Caco-2 (cell line): ENCODE results near the gene YPEL4. TPM values are rescaled to one million over a fixed set of nuclear protein-coding genes. Genes with fewer than 3 reads are reported as not detected.

Experiments
- BruUV-seq: library from RNA; stranded (reverse); fragments of 400-500 nt; replicated peaks from 2 replicates; lab custom pipeline; 2021; lab: Mats Ljungman, UMichigan
- CTCF ChIA-PET: fragments of 300-600 bp; sonication (Branson Sonifier 250); formaldehyde crosslinking; loops from one replicate; lab custom pipeline; 2022; ENCODE audit warnings: antibody characterized with exemption; lab: Charles Lee
- POLR2A ChIA-PET: fragments of 300-600 bp; sonication (Branson Sonifier 250); formaldehyde crosslinking; loops from one replicate; lab custom pipeline; 2022; ENCODE audit warnings: antibody characterized with exemption; lab: Charles Lee
- DNase-seq, 2 experiments: peaks; one replicate each; pipeline versions ENCODE4 v3.0.0 to v3.0.0-alpha.2; 2020 to 2022
- H3K27me3 ChIP-seq: replicated peaks from 2 replicates; pipeline ENCODE4 v1.6.0; 2011; ENCODE audit warnings: low read length; ENCODE audit not compliant: control insufficient read depth, insufficient read depth
- H3K36me3 ChIP-seq: 2 replicates; pipeline ENCODE4 v1.5.1; 2011; ENCODE audit warnings: low read length; ENCODE audit not compliant: control insufficient read depth, insufficient read depth
- H3K4me1 ChIP-seq: fragments of 250-450 bp; sonication (Bioruptor Pico); 2 replicates; pipeline ENCODE4 v1.5.1; 2020; ENCODE audit warnings: mild to moderate bottlenecking
- H3K4me3 ChIP-seq: 2 replicates; pipeline ENCODE4 v1.5.1; 2011; ENCODE audit warnings: low read depth, mild to moderate bottlenecking, control low read depth, low read length
- H3K9me3 ChIP-seq: fragments of 250-450 bp; sonication (Bioruptor Pico); 2 replicates; pipeline ENCODE4 v1.5.1; 2020; ENCODE audit warnings: mild to moderate bottlenecking, moderate library complexity
- H3K27ac Mint-ChIP-seq: one replicate; pipeline ENCODE4 v1.8.0; 2022; ENCODE audit warnings: mixed read lengths; ENCODE audit not compliant: unreplicated experiment
- H3K27me3 Mint-ChIP-seq: one replicate; pipeline ENCODE4 v1.8.0; 2022; ENCODE audit warnings: mixed read lengths; ENCODE audit not compliant: insufficient read depth, unreplicated experiment
- H3K36me3 Mint-ChIP-seq: one replicate; pipeline ENCODE4 v1.8.0; 2022; ENCODE audit warnings: mild to moderate bottlenecking, mixed read lengths; ENCODE audit not compliant: insufficient read depth, unreplicated experiment
- H3K4me1 Mint-ChIP-seq: one replicate; pipeline ENCODE4 v1.8.0; 2022; ENCODE audit warnings: low read depth, mixed read lengths; ENCODE audit not compliant: unreplicated experiment
- H3K4me3 Mint-ChIP-seq: one replicate; pipeline ENCODE4 v1.8.0; 2022; ENCODE audit warnings: mild to moderate bottlenecking, moderate library complexity, mixed read lengths; ENCODE audit not compliant: unreplicated experiment
- H3K9me3 Mint-ChIP-seq: one replicate; pipeline ENCODE4 v1.8.0; 2022; ENCODE audit warnings: mixed read lengths; ENCODE audit not compliant: unreplicated experiment
- intact Hi-C: fragments of 100-400 bp; cut with micrococcal nuclease; formaldehyde crosslinking; loops from one replicate; pipeline ENCODE4 v1.10.0; 2022; ENCODE audit not compliant: unreplicated experiment
- total RNA-seq: library from RNA; stranded (reverse); gene quantifications from 2 replicates; pipeline ENCODE4 v1.2.3, GENCODE V29; 2022
- TF ChIP-seq, protein P1 (sequence below), 2 experiments: fragments of 200-600 bp in 1 of 2; IDR thresholded peaks; 1 replicate in 1 of 2; 2 replicates in 1 of 2; pipeline versions ENCODE4 v1.5.1 to v1.8.0; 2011 to 2022; ENCODE audit warnings: antibody characterized with exemption in 1 of 2, control low read depth in 1 of 2, inconsistent platforms in 1 of 2, low read depth in 1 of 2, low read length in 1 of 2, mild to moderate bottlenecking in 1 of 2, moderate library complexity in 1 of 2; ENCODE audit not compliant: insufficient read depth in 1 of 2, severe bottlenecking in 1 of 2, unreplicated experiment in 1 of 2

Gene YPEL4
- total RNA-seq, 1 experiment from 2014 or later: not detected

DNA sequence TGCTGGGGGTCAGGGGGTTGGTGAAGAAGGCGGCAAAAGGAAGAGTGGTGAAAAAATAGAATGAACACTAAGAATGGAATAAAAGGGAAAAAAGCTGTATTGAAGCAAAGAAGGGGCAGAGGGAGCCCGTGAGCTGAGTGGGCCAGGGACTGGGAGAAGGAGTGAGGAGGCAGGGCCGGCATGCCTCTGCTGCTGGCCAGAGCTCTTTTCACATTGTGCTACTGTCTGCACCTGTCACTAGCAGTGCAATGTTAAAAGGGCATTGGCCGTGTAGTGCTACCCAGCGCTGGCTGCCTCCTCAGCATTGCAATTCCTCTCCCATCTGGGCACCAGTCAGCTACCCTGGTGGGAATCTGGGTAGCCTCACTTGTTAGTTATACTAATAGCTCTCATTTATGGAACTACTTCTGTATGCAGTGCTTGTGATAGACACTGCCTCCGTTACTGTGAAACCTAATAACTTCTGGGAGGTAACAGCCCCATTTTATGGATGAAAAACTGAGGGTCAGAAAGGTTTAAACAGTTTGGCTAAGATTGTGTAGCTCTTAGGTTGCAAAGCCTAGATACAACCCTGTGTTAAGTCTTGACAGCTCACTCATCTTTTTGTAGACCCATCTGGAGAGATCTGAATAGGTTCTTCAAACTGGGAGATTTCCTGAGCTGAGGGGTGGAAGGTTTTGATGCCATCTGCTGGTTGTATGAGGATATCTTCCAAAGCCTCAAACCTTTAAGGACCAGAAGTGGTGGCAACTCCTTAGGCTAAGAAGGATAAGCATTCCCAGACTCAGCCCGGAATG is 8.5 kb downstream of the YPEL4 start:
- Histone ChIP-seq H3K36me3 (no peaks in the 10 kb centered on the region), H3K9me3 (no peaks in the 10 kb centered on the region), H3K27me3 (no peaks in the 10 kb centered on the region), H3K4me3 (no peak overlapping the region), H3K4me1 (peaks cover 29% of the 10 kb centered on the region)
- H3K4me1 Mint-ChIP-seq: peaks cover 7% of the 10 kb centered on the region
- H3K27me3 Mint-ChIP-seq: no peaks in the 10 kb centered on the region
- ChIA-PET CTCF (interaction anchor here (0.6 to 3.4 kb wide), 25 partner anchors 9 to 296 kb away, joined by 3 to 82 read pairs (median 5); partner anchors contain the start of genes MED19, SERPING1, SLC43A1 and TIMM10), POLR2A (interaction anchor here (0.5 to 0.6 kb wide), 2 partner anchors 33 to 159 kb away, joined by 3 to 4 read pairs; no protein-coding TSS in a partner anchor)
- no peaks in the 10 kb centered on the region for H3K9me3 Mint-ChIP-seq
- H3K36me3 Mint-ChIP-seq: peaks cover 7% of the 10 kb centered on the region
- no peak overlapping the region for H3K4me3 Mint-ChIP-seq
- TF ChIP-seq, protein P1, sequence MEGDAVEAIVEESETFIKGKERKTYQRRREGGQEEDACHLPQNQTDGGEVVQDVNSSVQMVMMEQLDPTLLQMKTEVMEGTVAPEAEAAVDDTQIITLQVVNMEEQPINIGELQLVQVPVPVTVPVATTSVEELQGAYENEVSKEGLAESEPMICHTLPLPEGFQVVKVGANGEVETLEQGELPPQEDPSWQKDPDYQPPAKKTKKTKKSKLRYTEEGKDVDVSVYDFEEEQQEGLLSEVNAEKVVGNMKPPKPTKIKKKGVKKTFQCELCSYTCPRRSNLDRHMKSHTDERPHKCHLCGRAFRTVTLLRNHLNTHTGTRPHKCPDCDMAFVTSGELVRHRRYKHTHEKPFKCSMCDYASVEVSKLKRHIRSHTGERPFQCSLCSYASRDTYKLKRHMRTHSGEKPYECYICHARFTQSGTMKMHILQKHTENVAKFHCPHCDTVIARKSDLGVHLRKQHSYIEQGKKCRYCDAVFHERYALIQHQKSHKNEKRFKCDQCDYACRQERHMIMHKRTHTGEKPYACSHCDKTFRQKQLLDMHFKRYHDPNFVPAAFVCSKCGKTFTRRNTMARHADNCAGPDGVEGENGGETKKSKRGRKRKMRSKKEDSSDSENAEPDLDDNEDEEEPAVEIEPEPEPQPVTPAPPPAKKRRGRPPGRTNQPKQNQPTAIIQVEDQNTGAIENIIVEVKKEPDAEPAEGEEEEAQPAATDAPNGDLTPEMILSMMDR (IDR thresholded peaks at IDR 0.05; ENCODE audit: insufficient read depth in 1 of 2, low read depth in 1 of 2, low read length in 1 of 2, severe bottlenecking in 1 of 2, unreplicated experiment in 1 of 2): peak in 1 of 2 experiments; percentile 64
- no peak overlapping the region for H3K27ac Mint-ChIP-seq
- DNase-seq: peak in 1 of 2 experiments; percentile 59
- intact Hi-C loops: loop anchor here (1.0 to 5.0 kb wide), 6 partner anchors 73 to 296 kb away; no protein-coding TSS in a partner anchor
- BruUV-seq: no TSS peak

DNA sequence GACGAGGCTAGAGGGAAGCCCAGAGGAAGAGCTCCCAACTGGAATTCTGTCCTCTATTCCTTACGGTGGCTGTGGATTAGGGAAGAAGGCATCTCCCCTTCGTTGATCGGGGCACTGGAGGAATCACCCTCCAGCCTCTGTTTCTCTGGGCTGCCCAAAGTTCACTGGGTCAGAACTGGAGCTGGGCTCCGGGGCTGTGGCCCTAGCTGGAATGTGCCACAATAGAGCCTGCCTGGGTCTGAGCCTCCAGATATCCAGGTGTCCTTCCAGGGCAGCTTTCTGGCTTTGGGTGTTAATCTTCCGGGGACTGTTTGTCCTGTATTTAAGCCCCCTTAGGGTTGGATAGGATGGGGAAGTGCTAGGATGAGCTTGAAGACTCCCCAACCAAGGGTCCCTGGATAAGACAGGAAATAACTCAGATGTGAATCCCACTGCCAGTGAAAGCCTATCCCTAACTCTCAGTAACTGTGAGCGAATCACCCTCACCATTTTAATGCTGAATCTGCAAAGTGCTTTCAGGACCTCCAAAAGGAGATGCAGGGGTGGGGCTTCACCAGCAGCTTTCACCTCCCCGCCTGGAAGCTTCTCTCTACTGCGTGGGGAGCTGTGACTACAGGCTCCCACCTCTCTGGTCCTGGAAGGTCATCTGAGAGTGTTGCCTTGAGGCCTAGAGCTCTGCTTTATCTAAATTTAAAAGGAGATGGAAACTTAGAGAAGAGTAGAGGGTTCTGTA is 9.5 kb downstream of the YPEL4 start:
- DNase-seq: no peak
- no peak overlapping the region for H3K4me3 ChIP-seq
- peak overlapping the region; percentile 73 for H3K4me3 Mint-ChIP-seq
- ChIA-PET CTCF (interaction anchor here (0.6 to 3.4 kb wide), 22 partner anchors 8 to 295 kb away, joined by 3 to 82 read pairs (median 6); partner anchors contain the start of genes SERPING1, SLC43A1, TIMM10 and UBE2L6), POLR2A (no interaction called here)
- intact Hi-C loops: loop anchor here (5.0 kb wide), 1 partner anchor 163 kb away; no protein-coding TSS in a partner anchor
- TF ChIP-seq, protein P1 (IDR thresholded peaks at IDR 0.05; ENCODE audit: insufficient read depth in 1 of 2, low read depth in 1 of 2, low read length in 1 of 2, severe bottlenecking in 1 of 2, unreplicated experiment in 1 of 2): no peak
- H3K27ac Mint-ChIP-seq: peak overlapping the region; percentile 39
- no TSS peak for BruUV-seq
- H3K36me3 Mint-ChIP-seq: peaks cover 7% of the 10 kb centered on the region
- H3K27me3 ChIP-seq: no peaks in the 10 kb centered on the region
- H3K27me3 Mint-ChIP-seq: no peaks in the 10 kb centered on the region
- peaks cover 7% of the 10 kb centered on the region for H3K4me1 Mint-ChIP-seq
- H3K36me3 ChIP-seq: no peaks in the 10 kb centered on the region
- H3K4me1 ChIP-seq: peaks cover 27% of the 10 kb centered on the region
- no peaks in the 10 kb centered on the region for H3K9me3 ChIP-seq
- no peaks in the 10 kb centered on the region for H3K9me3 Mint-ChIP-seq
